ENCODE data around the gene CCDC50. TPM values are rescaled to one million over a fixed set of nuclear protein-coding genes. Genes with fewer than 3 reads are reported as not detected.

The CCDC50 gene
- total RNA-seq, 1 experiment from 2014 or later = 21.0 TPM

DNA sequence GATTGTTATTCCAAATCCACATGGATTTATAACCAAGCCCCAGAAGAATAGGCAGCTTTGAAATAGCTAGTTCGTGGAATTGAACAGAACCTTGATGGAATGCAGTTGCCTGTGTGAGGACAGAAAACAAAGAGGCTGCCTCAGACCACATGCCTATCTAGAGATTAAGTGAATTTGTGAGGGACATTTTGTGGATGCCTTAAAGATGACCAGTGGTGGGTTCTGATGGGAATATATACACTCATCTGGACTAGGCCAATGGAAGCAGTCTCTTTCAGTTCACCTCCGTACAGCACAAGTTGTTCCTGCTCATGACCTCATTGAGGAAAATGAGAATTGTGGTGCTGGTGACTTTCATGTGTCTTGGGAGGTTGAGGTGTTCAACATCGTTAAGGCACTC, 68.6 kb downstream of the CCDC50 start:
- no peak overlapping the region for H2BK15ac ChIP-seq (ENCODE audit: low read depth, low read length)
- no peak overlapping the region for H3K4me2 ChIP-seq (ENCODE audit: insufficient read depth, insufficient read length, low read length)
- no peaks in the 10 kb centered on the region for H3K79me1 ChIP-seq (ENCODE audit: insufficient read depth, low read depth, low read length, poor library complexity, severe bottlenecking)
- no peak for DNase-seq
- H4K91ac ChIP-seq (ENCODE audit: insufficient read length, low read depth, low read length) = no peak overlapping the region
- H3K14ac ChIP-seq (ENCODE audit: insufficient read depth, low read length) = no peak overlapping the region
- Mint-ChIP-seq H3K9me3 (no peaks in the 10 kb centered on the region; a peak in 2 of 5 replicates), H3K36me3 (ENCODE audit: insufficient read depth in 1 of 3, low read depth in 3 of 3) (peaks cover 2 to 4% (median 2%) of the 10 kb centered on the region in 3 experiments; a peak in 5 of 7 replicates), H3K4me3 (no peak overlapping the region), H3K27me3 (ENCODE audit: low read depth) (no peaks in the 10 kb centered on the region), H3K4me1 (peaks cover 13 to 14% of the 10 kb centered on the region in 2 experiments), H3K27ac (no peak overlapping the region)
- no peak overlapping the region for H3K27ac ChIP-seq (ENCODE audit: insufficient read length, low read depth, low read length)
- peaks cover 8% of the 10 kb centered on the region; the same call in 1 of the 2 replicates for H3K4me1 ChIP-seq (ENCODE audit: insufficient read depth, low read length)
- no CpG with 5 or more reads among the region's 3 CpGs for WGBS (ENCODE audit: extremely low coverage, insufficient read length, low lambda C conversion rate)
- no peak overlapping the region for H2AK5ac ChIP-seq (ENCODE audit: insufficient read length, low read length)
- no peak overlapping the region for H2BK5ac ChIP-seq (ENCODE audit: insufficient read length, low read length)
- H3K23me2 ChIP-seq (ENCODE audit: insufficient read length, low read depth, low read length, poor library complexity, severe bottlenecking) = no peaks in the 10 kb centered on the region
- H4K20me1 ChIP-seq (ENCODE audit: control insufficient read depth, insufficient read depth, insufficient read length) = no peaks in the 10 kb centered on the region
- no peak overlapping the region for H3T11ph ChIP-seq (ENCODE audit: low read length)
- no peaks in the 10 kb centered on the region for H3K27me3 ChIP-seq (ENCODE audit: insufficient read depth, low read length)
- H3K79me2 ChIP-seq (ENCODE audit: insufficient read depth, low read length) = no peaks in the 10 kb centered on the region
- H2AFZ ChIP-seq (ENCODE audit: low read length) = no peak overlapping the region
- no peak overlapping the region for H4K8ac ChIP-seq (replicated peaks; ENCODE audit: insufficient read length, low read depth, low read length)
- no peak overlapping the region for H2BK12ac ChIP-seq (ENCODE audit: insufficient read length, low read depth, low read length)
- H3K23ac ChIP-seq (ENCODE audit: insufficient read length, low read depth, low read length) = no peak overlapping the region
- H3K56ac ChIP-seq (ENCODE audit: insufficient read length, low read depth, low read length) = no peak overlapping the region
- H3K9me3 ChIP-seq (ENCODE audit: control insufficient read depth, low read depth, low read length) = no peaks in the 10 kb centered on the region
- TF ChIP-seq, protein P1, sequence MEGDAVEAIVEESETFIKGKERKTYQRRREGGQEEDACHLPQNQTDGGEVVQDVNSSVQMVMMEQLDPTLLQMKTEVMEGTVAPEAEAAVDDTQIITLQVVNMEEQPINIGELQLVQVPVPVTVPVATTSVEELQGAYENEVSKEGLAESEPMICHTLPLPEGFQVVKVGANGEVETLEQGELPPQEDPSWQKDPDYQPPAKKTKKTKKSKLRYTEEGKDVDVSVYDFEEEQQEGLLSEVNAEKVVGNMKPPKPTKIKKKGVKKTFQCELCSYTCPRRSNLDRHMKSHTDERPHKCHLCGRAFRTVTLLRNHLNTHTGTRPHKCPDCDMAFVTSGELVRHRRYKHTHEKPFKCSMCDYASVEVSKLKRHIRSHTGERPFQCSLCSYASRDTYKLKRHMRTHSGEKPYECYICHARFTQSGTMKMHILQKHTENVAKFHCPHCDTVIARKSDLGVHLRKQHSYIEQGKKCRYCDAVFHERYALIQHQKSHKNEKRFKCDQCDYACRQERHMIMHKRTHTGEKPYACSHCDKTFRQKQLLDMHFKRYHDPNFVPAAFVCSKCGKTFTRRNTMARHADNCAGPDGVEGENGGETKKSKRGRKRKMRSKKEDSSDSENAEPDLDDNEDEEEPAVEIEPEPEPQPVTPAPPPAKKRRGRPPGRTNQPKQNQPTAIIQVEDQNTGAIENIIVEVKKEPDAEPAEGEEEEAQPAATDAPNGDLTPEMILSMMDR (conservative IDR thresholded peaks at IDR 0.05) = no peak
- H2BK120ac ChIP-seq (ENCODE audit: low read depth, low read length, poor library complexity, severe bottlenecking) = no peak overlapping the region
- no peak overlapping the region for H2BK20ac ChIP-seq (ENCODE audit: low read depth, low read length, poor library complexity, severe bottlenecking)
- no peak overlapping the region for H4K5ac ChIP-seq (ENCODE audit: insufficient read length, low read depth, low read length)
- no peak overlapping the region for H3K4ac ChIP-seq (ENCODE audit: low read depth, low read length)
- no peak overlapping the region for H3K18ac ChIP-seq (ENCODE audit: insufficient read length, low read depth, low read length)
- no peak overlapping the region for H3K9ac ChIP-seq (ENCODE audit: extremely low read depth, insufficient read length, low read length)

Data from H9 (cell line).